Heart left ventricle (tissue), 16 donors: ENCODE data around the gene IQGAP2. TPM values are rescaled to one million over a fixed set of nuclear protein-coding genes. Genes with fewer than 3 reads are reported as not detected.

Experiments used
- ATAC-seq, 4 donors: fragments of 200-7000 bp; cut with Tn5 transposase; one replicate each; pipeline ENCODE4 v1.9.1; 2020 to 2022; ENCODE audit warnings: moderate library complexity in 4 of 4, mild to moderate bottlenecking in 3 of 4, moderate number of reproducible peaks in 1 of 4
- DNase-seq, 5 donors: peaks; one replicate each; pipeline ENCODE4 v3.0.0-alpha.2; 2020
- H3K27ac ChIP-seq, 12 donors: fragments of 200-600 bp; sonication (generic) in 4 of 12; one replicate each; pipeline versions ENCODE4 v1.5.0 to v1.8.0; 2016 to 2022; ENCODE audit warnings: mild to moderate bottlenecking in 2 of 12
- H3K27me3 ChIP-seq, 9 donors: fragments of 200-600 bp; sonication (generic) in 2 of 9; one replicate each; pipeline versions ENCODE4 v1.5.1 to v1.8.0; 2016 to 2022; ENCODE audit warnings: mild to moderate bottlenecking in 3 of 9
- H3K36me3 ChIP-seq, 9 donors: fragments of 200-600 bp; sonication (generic) in 2 of 9; one replicate each; pipeline versions ENCODE4 v1.5.0 to v1.8.0; 2018 to 2022; ENCODE audit warnings: mild to moderate bottlenecking in 2 of 9
- H3K4me1 ChIP-seq, 12 donors: fragments of 200-600 bp; sonication (generic) in 4 of 12; one replicate each; pipeline versions ENCODE4 v1.5.0 to v1.8.0; 2016 to 2022; ENCODE audit warnings: mild to moderate bottlenecking in 3 of 12
- H3K4me3 ChIP-seq, 12 donors: fragments of 200-600 bp; sonication (generic) in 4 of 12; one replicate each; pipeline versions ENCODE4 v1.5.0 to v1.8.0; 2017 to 2022; ENCODE audit warnings: mild to moderate bottlenecking in 9 of 12, moderate library complexity in 4 of 12
- H3K9me3 ChIP-seq, 12 donors: fragments of 200-600 bp; sonication (generic) in 4 of 12; one replicate each; pipeline versions ENCODE4 v1.5.0 to v1.8.0; 2016 to 2022; ENCODE audit warnings: mild to moderate bottlenecking in 1 of 12
- CTCF ChIP-seq, 12 donors: fragments of 200-600 bp; sonication (generic) in 4 of 12; IDR thresholded peaks; one replicate each; pipeline versions ENCODE4 v1.5.0 to v1.8.0; 2018 to 2022; ENCODE audit warnings: antibody characterized with exemption in 12 of 12, mild to moderate bottlenecking in 5 of 12
- POLR2A ChIP-seq, 2 donors: fragments of 450-650 bp; IDR thresholded peaks; one replicate each; pipeline ENCODE4 v1.6.1; 2017; ENCODE audit warnings: antibody characterized with exemption in 2 of 2, mild to moderate bottlenecking in 2 of 2, moderate library complexity in 2 of 2
- WGBS, 4 donors: extraction: QIAGEN DNeasy Blood & Tissue Kit in 2 of 4; methylation state at CpG; one replicate each; pipeline versions ENCODE4 v1.1.5 to v1.1.7; 2013 to 2018; 5-methylcytosine and 5-hydroxymethylcytosine counted together
- intact Hi-C, 10 donors: fragments of 100-400 bp; cut with DNase I; formaldehyde crosslinking; loops; one replicate each; pipeline versions ENCODE4 v1.11.1 to v1.14.2; 2022
- polyA plus RNA-seq, 2 donors: library from polyadenylated mRNA; stranded (reverse); fragments of 200-250 nt; gene quantifications; one replicate each; pipeline ENCODE4 v1.2.3, GENCODE V29; 2013
- total RNA-seq, 9 donors: library from RNA; depleted of rRNA in 2 of 9; stranded (reverse); fragments of >200 nt in 2 of 9; fragmentation: NEBNext Ultra II Directional in 3 of 9; extraction: Animal tissue kit (Norgen Biotek cat#: 25700) in 3 of 9; gene quantifications; one replicate each; pipeline versions ENCODE4 v1.1.0 to v1.2.4, GENCODE V29; 2016 to 2023
- donor health status: ischemic (EF 13 %, LVEDD 7.1; RV severe dilation, severe dysfunction).
- donor health status: healthy with polysubstance abuse.
- donor health status: DM: no; HTN: yes; CAD: no.
- donor health status: DM: no; HTN: no; CAD: no.
- donor health status: ischemic (EF 25% LVEDD 6.9; RV normal size, moderate dysfunction).
- donor health status: ischemic (EF 25% LVEDD 5.7; RV mildly dilated, moderate dysfunction).
- donor health status: healthy.
- donor health status: DM: yes; HTN: yes; CAD: no.
- donor health status: ischemic (EF 35%, LVEDD 5.7; RV mildly dilated, moderate dysfunction).
- donor health status: nonischemic (EF 11% LVEDD 7.7; RV severe dilation, severe dysfunction).
- donor health status: DM: yes; HTN: yes; CAD: no.
- donor health status: PGD.
- donor health status: ischemic (EF 29% LVEDD 5.4; RV normal size, mild dysfunction).
- donor health status: nonischemic (EF 23%, LVEDD 6.1; RV moderate dilation, normal function).

The IQGAP2 gene
- total and polyA plus RNA-seq, 11 donors: 1.7 to 35.4 (median 6.1) TPM

- Histone ChIP-seq H3K4me3 (no peak overlapping the region), H3K4me1 (peaks cover 0 to 26% (median 10%) of the 10 kb centered on the region in 12 donors), H3K9me3 (no peaks in the 10 kb centered on the region), H3K27ac (no peak overlapping the region), H3K36me3 (no peaks in the 10 kb centered on the region), H3K27me3 (peaks cover 0 to 55% (median 13%) of the 10 kb centered on the region in 9 donors)
- ATAC-seq (no peak), DNase-seq (no peak)
- 75 to 84% (median 81%) methylated on average over 5 of the region's 5 CpGs for WGBS, 4 donors
- intact Hi-C loops: loop anchor here in 1 of 10 donors (10.0 kb wide), 1 partner anchor 184 kb away; no protein-coding TSS in a partner anchor
- TF ChIP-seq CTCF (IDR thresholded peaks at IDR 0.05): no peak
- no peak for TF ChIP-seq POLR2A (IDR thresholded peaks at IDR 0.05)
Observed at GRCh38 chr5:76400466-76400865, 2.6 kb upstream of the IQGAP2 start.

GRCh38 chr5:76401801-76402250 is 1.3 kb upstream of the IQGAP2 start:
- intact Hi-C loops: loop anchor here in 1 of 10 donors (10.0 kb wide), 1 partner anchor 183 kb away; no protein-coding TSS in a partner anchor
- DNase-seq (no peak), ATAC-seq (no peak)
- WGBS, 4 donors: 34 to 42% (median 39%) methylated on average over 11 of the region's 11 CpGs
- TF ChIP-seq POLR2A (IDR thresholded peaks at IDR 0.05): no peak
- TF ChIP-seq CTCF (IDR thresholded peaks at IDR 0.05): no peak
- H3K4me1 ChIP-seq: peaks cover 0 to 39% (median 10%) of the 10 kb centered on the region in 12 donors
- H3K36me3 ChIP-seq: no peaks in the 10 kb centered on the region
- peak overlapping the region in 8 of 12 donors; percentile 27 to 96 (median 61) for H3K27ac ChIP-seq
- peak overlapping the region in 11 of 12 donors; percentile 50 to 73 (median 61) for H3K4me3 ChIP-seq
- H3K27me3 ChIP-seq: peaks cover 0 to 55% (median 13%) of the 10 kb centered on the region in 9 donors
- no peaks in the 10 kb centered on the region for H3K9me3 ChIP-seq

GRCh38 chr5:76402251-76402885 is 717 bp upstream of the IQGAP2 start:
- Histone ChIP-seq H3K9me3 (no peaks in the 10 kb centered on the region), H3K27ac (peak overlapping the region in 9 of 12 donors; percentile 27 to 96 (median 61)), H3K4me1 (peaks cover 0 to 45% (median 10%) of the 10 kb centered on the region in 12 donors), H3K36me3 (no peaks in the 10 kb centered on the region), H3K27me3 (peaks cover 0 to 53% (median 13%) of the 10 kb centered on the region in 9 donors), H3K4me3 (peak overlapping the region; percentile 50 to 73 (median 60))
- no peak for TF ChIP-seq POLR2A (IDR thresholded peaks at IDR 0.05)
- no peak for TF ChIP-seq CTCF (IDR thresholded peaks at IDR 0.05)
- ATAC-seq: peak; percentile 38 to 75 (median 58)
- intact Hi-C loops: loop anchor here in 1 of 10 donors (10.0 kb wide), 1 partner anchor 182 kb away; no protein-coding TSS in a partner anchor
- peak in 4 of 5 donors; percentile 33 to 61 (median 46) for DNase-seq
- 4% methylated on average over 25 of the region's 25 CpGs for WGBS, 4 donors

GRCh38 chr5:76403766-76404222 is 709 bp downstream of the IQGAP2 start:
- H3K36me3 ChIP-seq: no peaks in the 10 kb centered on the region
- ATAC-seq (peak in 3 of 4 donors; percentile 10 to 26 (median 11)), DNase-seq (peak in 3 of 5 donors; percentile 13 to 63 (median 19))
- H3K27ac ChIP-seq: peak overlapping the region in 11 of 12 donors; percentile 13 to 96 (median 53)
- 0 to 2% (median 0%) methylated on average over 2 to 30 of the region's 30 CpGs for WGBS, 4 donors
- intact Hi-C loops: loop anchor here in 1 of 10 donors (10.0 kb wide), 1 partner anchor 181 kb away; no protein-coding TSS in a partner anchor
- TF ChIP-seq POLR2A (IDR thresholded peaks at IDR 0.05) (no peak), CTCF (IDR thresholded peaks at IDR 0.05) (peak in 2 of 12 donors; percentile 5 to 13)
- peak overlapping the region; percentile 50 to 73 (median 60) for H3K4me3 ChIP-seq
- peaks cover 0 to 43% (median 13%) of the 10 kb centered on the region in 9 donors for H3K27me3 ChIP-seq
- peaks cover 0 to 57% (median 10%) of the 10 kb centered on the region in 12 donors for H3K4me1 ChIP-seq
- H3K9me3 ChIP-seq: no peaks in the 10 kb centered on the region
